Hippocampal formation (tissue), 2 donors: ENCODE results near the gene FAM13A.
"Not testable (repeated sequence)": the region's sequence is repeated elsewhere in the genome, so short reads cannot be mapped to it uniquely, and the experiment has no call there.

Experiments used
- DNase-seq, 2 donors: peaks; one replicate each; lab custom pipeline; 2025; lab: John Stamatoyannopoulos, UW

The FAM13A gene

GRCh38 chr4:89042055-89042454 is 14.9 kb downstream of the FAM13A start:
- DNase-seq: no peak

GRCh38 chr4:89039730-89040338 is 17.2 kb downstream of the FAM13A start:
- no peak for DNase-seq

GRCh38 chr4:89036535-89036934 is 20.4 kb downstream of the FAM13A start:
- no peak for DNase-seq

- no peak for DNase-seq
Observed at GRCh38 chr4:89031272-89031671, 25.7 kb downstream of the FAM13A start.

- DNase-seq: no peak
Observed at GRCh38 chr4:89029591-89029990, 27.4 kb downstream of the FAM13A start.

GRCh38 chr4:89026542-89026941 is 30.4 kb downstream of the FAM13A start:
- no peak for DNase-seq

- peak; percentile 6 to 80 for DNase-seq
Observed at GRCh38 chr4:89024051-89024675, 32.8 kb downstream of the FAM13A start.

- DNase-seq: no peak
Observed at GRCh38 chr4:89023140-89023539, 33.8 kb downstream of the FAM13A start.

GRCh38 chr4:89022426-89023128 is 34.4 kb downstream of the FAM13A start:
- no peak for DNase-seq

GRCh38 chr4:89021684-89022083 is 35.3 kb downstream of the FAM13A start:
- DNase-seq: no peak

- no peak for DNase-seq
Observed at GRCh38 chr4:89021062-89021461, 35.9 kb downstream of the FAM13A start.

GRCh38 chr4:89014897-89015296 is 42.1 kb downstream of the FAM13A start:
- not testable (repeated sequence) for DNase-seq

- DNase-seq: no peak
Observed at GRCh38 chr4:89009761-89010369, 47.1 kb downstream of the FAM13A start.

GRCh38 chr4:89009115-89009514 is 47.9 kb downstream of the FAM13A start:
- no peak for DNase-seq

GRCh38 chr4:89008166-89008565 is 48.8 kb downstream of the FAM13A start:
- DNase-seq: no peak

GRCh38 chr4:89007338-89007939 is 49.5 kb downstream of the FAM13A start:
- DNase-seq: no peak

GRCh38 chr4:89006307-89006706 is 50.7 kb downstream of the FAM13A start:
- no peak for DNase-seq

- DNase-seq: not testable (repeated sequence)
Observed at GRCh38 chr4:89005066-89005465, 51.9 kb downstream of the FAM13A start.

- no peak for DNase-seq
Observed at GRCh38 chr4:89001647-89002445, 55.1 kb downstream of the FAM13A start.

- no peak for DNase-seq
Observed at GRCh38 chr4:89000844-89001360, 56.1 kb downstream of the FAM13A start.

- DNase-seq: no peak
Observed at GRCh38 chr4:89000382-89000781, 56.6 kb downstream of the FAM13A start.
